Breast epithelium (tissue), 4 donors: ENCODE data around the gene HIP1. TPM values are rescaled to one million over a fixed set of nuclear protein-coding genes. Genes with fewer than 3 reads are reported as not detected.
"Not testable (repeated sequence)": the region's sequence is repeated elsewhere in the genome, so short reads cannot be mapped to it uniquely, and the experiment has no call there.

ENCODE experiments used
- DNase-seq, 2 donors: peaks; one replicate each; pipeline ENCODE4 v3.0.0-alpha.2; 2019; ENCODE audit warnings: low spot score in 2 of 2
- H3K27ac ChIP-seq, 2 donors: fragments of 200-600 bp; sonication (generic) in 1 of 2; one replicate each; pipeline ENCODE4 v1.5.1; 2016 to 2019; ENCODE audit warnings: mild to moderate bottlenecking in 1 of 2
- H3K27me3 ChIP-seq, 2 donors: fragments of 200-600 bp; sonication (generic) in 1 of 2; one replicate each; pipeline versions ENCODE4 v1.5.1 to v1.6.0; 2017 to 2019; ENCODE audit warnings: control low read depth in 1 of 2, mild to moderate bottlenecking in 1 of 2
- H3K36me3 ChIP-seq: fragments of 200-600 bp; one replicate; pipeline ENCODE4 v1.5.1; 2019
- H3K4me1 ChIP-seq, 2 donors: fragments of 200-600 bp; sonication (generic); one replicate each; pipeline ENCODE4 v1.5.1; 2016 to 2019; ENCODE audit warnings: control low read depth in 1 of 2
- H3K4me3 ChIP-seq, 3 donors: fragments of 200-600 bp; sonication (generic); 1 replicate in 2 of 3; 2 replicates in 1 of 3; pipeline ENCODE4 v1.5.1; 2016 to 2019; ENCODE audit warnings: mild to moderate bottlenecking in 3 of 3, moderate library complexity in 2 of 3
- H3K9me3 ChIP-seq, 2 donors: fragments of 200-600 bp; sonication (generic) in 1 of 2; one replicate each; pipeline ENCODE4 v1.5.1; 2016 to 2019; ENCODE audit warnings: control low read depth in 1 of 2
- POLR2A ChIP-seq: fragments of 450-650 bp; IDR thresholded peaks from one replicate; pipeline ENCODE4 v1.6.1; 2016; ENCODE audit warnings: antibody characterized with exemption, mild to moderate bottlenecking, moderate library complexity
- POLR2AphosphoS5 ChIP-seq, 3 donors: sonication (generic); formaldehyde crosslinking; IDR thresholded peaks; one replicate each; pipeline ENCODE4 v1.6.1; 2017; ENCODE audit warnings: antibody characterized with exemption in 3 of 3
- intact Hi-C: fragments of 100-400 bp; cut with DNase I; formaldehyde crosslinking; loops from one replicate; pipeline ENCODE4 v1.15.1; 2023; ENCODE audit warnings: low total_unique reads
- total RNA-seq, 3 donors: library from RNA; depleted of rRNA; stranded (reverse); fragments of >200 nt; gene quantifications; one replicate each; pipeline ENCODE4 v1.1.0, GENCODE V29; 2016
- TF ChIP-seq, protein P1 (sequence below), 3 donors: fragments of 450-650 bp; IDR thresholded peaks; one replicate each; pipeline ENCODE4 v1.5.1; 2016 to 2017; ENCODE audit warnings: antibody characterized with exemption in 3 of 3, mild to moderate bottlenecking in 3 of 3, moderate library complexity in 3 of 3

The HIP1 gene
- total RNA-seq, 3 donors from 2014 or later, result 20.6 to 24.6 (median 23.8) TPM

- TF ChIP-seq, protein P1, sequence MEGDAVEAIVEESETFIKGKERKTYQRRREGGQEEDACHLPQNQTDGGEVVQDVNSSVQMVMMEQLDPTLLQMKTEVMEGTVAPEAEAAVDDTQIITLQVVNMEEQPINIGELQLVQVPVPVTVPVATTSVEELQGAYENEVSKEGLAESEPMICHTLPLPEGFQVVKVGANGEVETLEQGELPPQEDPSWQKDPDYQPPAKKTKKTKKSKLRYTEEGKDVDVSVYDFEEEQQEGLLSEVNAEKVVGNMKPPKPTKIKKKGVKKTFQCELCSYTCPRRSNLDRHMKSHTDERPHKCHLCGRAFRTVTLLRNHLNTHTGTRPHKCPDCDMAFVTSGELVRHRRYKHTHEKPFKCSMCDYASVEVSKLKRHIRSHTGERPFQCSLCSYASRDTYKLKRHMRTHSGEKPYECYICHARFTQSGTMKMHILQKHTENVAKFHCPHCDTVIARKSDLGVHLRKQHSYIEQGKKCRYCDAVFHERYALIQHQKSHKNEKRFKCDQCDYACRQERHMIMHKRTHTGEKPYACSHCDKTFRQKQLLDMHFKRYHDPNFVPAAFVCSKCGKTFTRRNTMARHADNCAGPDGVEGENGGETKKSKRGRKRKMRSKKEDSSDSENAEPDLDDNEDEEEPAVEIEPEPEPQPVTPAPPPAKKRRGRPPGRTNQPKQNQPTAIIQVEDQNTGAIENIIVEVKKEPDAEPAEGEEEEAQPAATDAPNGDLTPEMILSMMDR (IDR thresholded peaks at IDR 0.05), result no peak
- TF ChIP-seq POLR2A (no peak), POLR2AphosphoS5 (IDR thresholded peaks at IDR 0.05) (no peak)
- no peak for DNase-seq
- no peaks in the 10 kb centered on the region for H3K27me3 ChIP-seq
- no peaks in the 10 kb centered on the region for H3K9me3 ChIP-seq
- intact Hi-C loops, result no loop called here
- no peaks in the 10 kb centered on the region for H3K36me3 ChIP-seq
- H3K4me3 ChIP-seq, result no peak overlapping the region
- H3K27ac ChIP-seq, result no peak overlapping the region
- H3K4me1 ChIP-seq, result no peaks in the 10 kb centered on the region
Observed at GRCh38 chr7:75596727-75597614, 141.8 kb downstream of the HIP1 start.

- Histone ChIP-seq H3K9me3 (no peaks in the 10 kb centered on the region), H3K36me3 (no peaks in the 10 kb centered on the region), H3K4me1 (no peaks in the 10 kb centered on the region), H3K27me3 (no peaks in the 10 kb centered on the region), H3K4me3 (no peak overlapping the region), H3K27ac (no peak overlapping the region)
- no peak for DNase-seq
- TF ChIP-seq POLR2AphosphoS5 (IDR thresholded peaks at IDR 0.05), result no peak
- TF ChIP-seq, protein P1 (IDR thresholded peaks at IDR 0.05), result no peak
- no peak for TF ChIP-seq POLR2A
- intact Hi-C loops, result no loop called here
Observed at GRCh38 chr7:75595766-75596165, 143.0 kb downstream of the HIP1 start.

DNA sequence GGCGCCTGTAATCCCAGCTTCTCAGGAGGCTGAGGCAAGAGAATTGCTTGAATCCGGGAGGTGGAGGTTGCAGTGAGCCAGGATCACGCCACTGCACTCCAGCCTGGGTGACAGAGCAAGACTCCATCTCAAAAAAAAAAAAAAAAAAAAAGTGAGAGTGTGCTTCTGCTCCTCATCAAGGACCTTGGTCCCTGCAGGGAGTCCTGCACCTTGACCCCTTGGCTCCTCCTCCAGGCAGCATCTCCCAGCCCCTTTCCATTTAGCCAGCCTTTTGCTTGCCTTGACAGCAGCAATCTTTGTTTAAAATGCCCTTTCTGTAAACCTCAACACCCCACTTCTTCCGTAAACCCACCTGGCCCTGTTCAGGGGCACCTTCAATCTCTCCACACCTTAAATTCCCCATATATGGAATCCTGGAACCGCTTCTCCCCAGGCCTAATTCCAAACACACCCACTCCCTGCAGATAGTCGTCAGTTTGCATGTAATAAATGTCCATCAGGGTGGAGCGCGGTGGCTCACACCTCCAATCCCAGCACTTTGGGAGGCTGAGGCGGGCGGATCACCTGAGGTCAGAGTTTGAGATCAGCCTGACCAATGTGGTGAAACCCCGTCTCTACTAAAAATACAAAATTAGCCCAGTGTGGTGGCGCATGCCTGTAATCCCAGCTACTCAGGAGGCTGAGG is 145.1 kb downstream of the HIP1 start:
- H3K27ac ChIP-seq, H3K4me3 ChIP-seq, H3K4me1 ChIP-seq, DNase-seq, H3K27me3 ChIP-seq, intact Hi-C loops, H3K9me3 ChIP-seq, H3K36me3 ChIP-seq: not testable (repeated sequence)

DNA sequence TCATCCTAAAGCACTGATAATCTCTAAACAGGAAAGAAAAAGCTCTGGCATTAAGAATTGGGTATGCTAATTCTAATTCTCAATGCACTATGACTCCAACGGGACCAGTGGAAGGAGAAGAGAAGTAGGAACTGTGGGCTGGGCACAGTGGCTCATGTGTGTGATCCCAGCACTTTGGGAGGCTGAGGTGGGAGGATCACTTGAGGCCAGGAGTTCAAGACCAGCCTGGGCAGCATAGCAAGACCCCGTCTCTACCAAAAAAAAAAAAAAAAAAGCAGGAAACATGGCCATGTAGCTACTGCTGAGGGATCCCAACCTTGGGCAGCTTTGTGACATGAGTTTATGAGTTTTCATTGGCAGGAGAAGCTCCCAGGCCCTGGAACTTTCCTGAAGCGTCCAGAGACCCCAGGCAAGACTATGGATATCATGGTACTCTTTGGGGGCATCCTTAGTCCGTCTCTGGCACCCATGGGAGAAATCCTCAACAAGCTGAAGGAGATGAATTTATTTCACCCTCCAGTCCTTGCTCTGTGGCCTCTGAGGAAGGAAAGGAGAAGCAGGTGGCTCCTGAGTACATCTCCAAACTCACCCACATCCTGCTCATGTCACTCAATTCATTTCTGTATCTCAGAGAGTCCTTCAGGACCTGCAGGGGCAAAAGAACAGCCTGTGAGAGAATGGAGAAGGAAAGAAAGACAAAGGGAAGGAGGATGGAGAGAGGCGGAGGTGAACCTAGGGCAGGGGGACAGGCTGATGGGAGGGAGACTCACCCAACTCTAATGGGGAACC is 147.1 kb downstream of the HIP1 start:
- Histone ChIP-seq H3K27ac (no peak overlapping the region), H3K4me1 (no peaks in the 10 kb centered on the region), H3K9me3 (no peaks in the 10 kb centered on the region), H3K36me3 (no peaks in the 10 kb centered on the region), H3K27me3 (no peaks in the 10 kb centered on the region), H3K4me3 (no peak overlapping the region)
- no peak for DNase-seq
- intact Hi-C loops, result no loop called here
- TF ChIP-seq POLR2AphosphoS5 (IDR thresholded peaks at IDR 0.05), result no peak
- TF ChIP-seq, protein P1 (IDR thresholded peaks at IDR 0.05), result no peak
- no peak for TF ChIP-seq POLR2A

- H3K4me3 ChIP-seq, result no peak overlapping the region
- H3K4me1 ChIP-seq, result no peaks in the 10 kb centered on the region
- H3K9me3 ChIP-seq, result no peaks in the 10 kb centered on the region
- TF ChIP-seq POLR2A (no peak), POLR2AphosphoS5 (IDR thresholded peaks at IDR 0.05) (no peak)
- TF ChIP-seq, protein P1 (IDR thresholded peaks at IDR 0.05), result no peak
- H3K27me3 ChIP-seq, result no peaks in the 10 kb centered on the region
- no peak overlapping the region for H3K27ac ChIP-seq
- intact Hi-C loops, result no loop called here
- DNase-seq, result no peak
- H3K36me3 ChIP-seq, result no peaks in the 10 kb centered on the region
Observed at GRCh38 chr7:75590373-75591005, 148.3 kb downstream of the HIP1 start.
